Activated CD4-positive, alpha-beta T cell treated with anti-CD3 and anti-CD28 coated beads for 4 hours (primary cell): ENCODE data around the gene TRPM2.
"Not testable (repeated sequence)": the region's sequence is repeated elsewhere in the genome, so short reads cannot be mapped to it uniquely, and the experiment has no call there.

Experiments
- DNase-seq, 2 donors: peaks; one replicate each; pipeline ENCODE4 v3.0.0-alpha.2; 2020

Gene TRPM2

GRCh38 chr21:44356160-44356559 lies 2.7 kb downstream of the TRPM2 start:
- DNase-seq = no peak

- peak in 1 of 2 donors; percentile 20 for DNase-seq
Observed at GRCh38 chr21:44356636-44357035, 3.2 kb downstream of the TRPM2 start.

GRCh38 chr21:44357064-44357837 lies 3.8 kb downstream of the TRPM2 start:
- DNase-seq = no peak

GRCh38 chr21:44359396-44359795 lies 6.0 kb downstream of the TRPM2 start:
- DNase-seq = no peak

GRCh38 chr21:44360159-44360558 lies 6.7 kb downstream of the TRPM2 start:
- no peak for DNase-seq

- not testable (repeated sequence) for DNase-seq
Observed at GRCh38 chr21:44361903-44362302, 8.5 kb downstream of the TRPM2 start.

- no peak for DNase-seq
Observed at GRCh38 chr21:44363278-44363677, 9.9 kb downstream of the TRPM2 start.

GRCh38 chr21:44364151-44365053 lies 11.0 kb downstream of the TRPM2 start:
- DNase-seq = no peak

GRCh38 chr21:44365251-44365966 lies 12.0 kb downstream of the TRPM2 start:
- no peak for DNase-seq

GRCh38 chr21:44365967-44366585 lies 12.7 kb downstream of the TRPM2 start:
- no peak for DNase-seq

GRCh38 chr21:44366586-44367211 lies 13.3 kb downstream of the TRPM2 start:
- no peak for DNase-seq

- no peak for DNase-seq
Observed at GRCh38 chr21:44368711-44369446, 15.5 kb downstream of the TRPM2 start.

GRCh38 chr21:44370027-44370735 lies 16.8 kb downstream of the TRPM2 start:
- no peak for DNase-seq

- no peak for DNase-seq
Observed at GRCh38 chr21:44370786-44371410, 17.5 kb downstream of the TRPM2 start.

GRCh38 chr21:44371596-44371995 lies 18.2 kb downstream of the TRPM2 start:
- no peak for DNase-seq

- no peak for DNase-seq
Observed at GRCh38 chr21:44372616-44373015, 19.2 kb downstream of the TRPM2 start.

- DNase-seq = no peak
Observed at GRCh38 chr21:44374601-44375280, 21.3 kb downstream of the TRPM2 start.

GRCh38 chr21:44375281-44375651 lies 21.8 kb downstream of the TRPM2 start:
- no peak for DNase-seq

GRCh38 chr21:44375761-44376241 lies 22.4 kb downstream of the TRPM2 start:
- no peak for DNase-seq

GRCh38 chr21:44376606-44377005 lies 23.2 kb downstream of the TRPM2 start:
- no peak for DNase-seq
